ENCODE measurements around the gene MCOLN2.
A peak's percentile ranks its signal among the peaks of the same experiment; 100 is the strongest.
"Not testable (repeated sequence)": the region's sequence is repeated elsewhere in the genome, so short reads cannot be mapped to it uniquely, and the experiment has no call there.

The MCOLN2 gene

DNA sequence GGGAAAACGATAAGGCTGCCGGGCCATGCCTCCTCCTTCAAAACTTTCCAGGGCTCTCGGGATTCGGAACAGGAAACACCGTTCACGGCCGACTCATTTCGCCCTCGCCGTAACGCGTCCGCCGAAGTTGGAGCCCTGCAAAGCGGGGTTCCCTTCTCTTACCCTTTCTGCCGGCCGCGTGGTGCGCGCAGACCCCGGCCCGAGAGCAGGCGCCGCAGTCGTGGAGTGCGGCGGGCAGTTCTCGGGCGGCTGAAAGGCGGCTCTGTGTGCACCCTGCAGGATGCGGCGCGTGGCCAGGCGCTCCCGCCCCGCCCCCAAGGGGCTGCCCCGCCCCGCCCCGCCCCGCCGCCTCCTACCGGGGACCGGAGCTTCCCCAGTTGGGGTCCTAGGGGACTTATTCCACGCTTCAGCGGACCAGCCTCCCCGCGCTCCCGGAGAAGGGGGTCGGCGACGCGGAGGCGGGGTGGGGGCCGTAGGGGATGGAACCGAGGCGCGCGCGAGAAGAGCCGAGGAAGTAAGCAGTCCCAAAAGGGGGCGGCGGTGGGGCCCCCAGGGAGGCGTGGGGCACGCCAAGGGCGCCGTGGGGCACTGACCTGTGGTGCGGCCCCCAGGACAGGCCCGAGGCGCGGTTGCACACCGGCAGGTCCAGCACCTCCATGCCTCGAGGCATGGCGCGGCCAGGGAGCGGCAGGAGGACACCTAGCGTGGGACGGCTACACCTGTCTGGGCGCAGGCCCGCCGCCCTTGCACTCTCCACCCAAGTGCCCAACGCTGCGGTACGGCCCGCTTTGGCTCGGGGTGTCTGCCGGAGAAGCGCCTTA, at the start of gene MCOLN2:
TSS of gene MCOLN2 (minus strand) at position 268 of the 821 bp plus-strand sequence. CDS start at position 27, 241 bp downstream.
- Histone ChIP-seq H3K4me3 (ENCODE audit: low read length) (peak within 1 kb of the TSS; percentile 64), H3K4me1 (ENCODE audit: control insufficient read depth, insufficient read depth, low read length) (peaks cover 4% of the 10 kb centered on the region), H3K27ac (ENCODE audit: low read depth, low read length) (no peak within 1 kb of the TSS), H3K27me3 (ENCODE audit: control insufficient read depth, insufficient read depth, low read length) (peaks cover 3% of the 10 kb centered on the region), H3K9ac (ENCODE audit: low read length) (no peak within 1 kb of the TSS), H3K36me3 (ENCODE audit: control insufficient read depth, insufficient read depth, low read length) (no peaks in the 10 kb centered on the region)

DNA sequence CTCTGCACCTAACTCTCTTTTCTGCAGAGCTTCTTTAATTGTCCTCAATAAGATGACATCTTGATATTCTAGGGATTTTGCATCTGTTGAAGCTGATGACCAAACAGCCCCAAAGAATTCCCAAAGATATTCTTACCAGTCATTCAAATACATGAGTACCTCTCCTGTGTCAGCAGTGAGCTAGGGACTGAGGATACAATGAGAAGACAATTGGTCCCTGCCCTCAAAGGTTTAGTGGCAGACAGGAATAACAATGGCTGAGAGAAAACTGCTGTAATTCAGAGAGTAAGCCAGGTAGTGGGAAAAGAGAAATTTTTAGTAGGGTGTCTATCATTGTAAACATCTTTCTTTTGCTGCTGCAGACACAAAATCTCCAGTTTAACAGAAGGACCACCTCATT, 45.5 kb upstream of the MCOLN2 start:
- Histone ChIP-seq H3K9ac (ENCODE audit: low read length) (no peak overlapping the region), H3K27ac (ENCODE audit: low read depth, low read length) (no peak overlapping the region), H3K36me3 (ENCODE audit: control insufficient read depth, insufficient read depth, low read length) (no peaks in the 10 kb centered on the region), H3K4me1 (ENCODE audit: control insufficient read depth, insufficient read depth, low read length) (no peaks in the 10 kb centered on the region), H3K4me3 (ENCODE audit: low read length) (no peak overlapping the region), H3K27me3 (ENCODE audit: control insufficient read depth, insufficient read depth, low read length) (peaks cover 2% of the 10 kb centered on the region)

DNA sequence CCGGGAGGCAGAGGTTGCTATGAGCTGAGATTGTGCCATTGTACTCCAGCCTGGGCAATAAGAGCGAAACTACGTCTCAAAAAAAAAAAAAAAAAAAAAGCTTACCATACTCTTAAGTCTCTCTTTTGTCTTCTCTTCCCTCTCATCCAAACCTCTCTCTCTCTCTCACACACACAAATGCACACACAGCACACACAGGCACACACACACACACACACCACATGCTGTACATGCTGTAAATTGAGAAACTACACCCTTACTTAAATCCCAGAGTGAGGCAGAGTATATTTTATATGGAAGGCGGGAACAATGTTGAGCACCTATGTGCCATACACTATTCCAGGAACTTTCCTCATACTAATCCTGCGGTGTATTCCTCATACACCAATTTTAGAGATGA, 44.9 kb upstream of the MCOLN2 start:
- no peaks in the 10 kb centered on the region for H3K4me1 ChIP-seq (ENCODE audit: control insufficient read depth, insufficient read depth, low read length)

DNA sequence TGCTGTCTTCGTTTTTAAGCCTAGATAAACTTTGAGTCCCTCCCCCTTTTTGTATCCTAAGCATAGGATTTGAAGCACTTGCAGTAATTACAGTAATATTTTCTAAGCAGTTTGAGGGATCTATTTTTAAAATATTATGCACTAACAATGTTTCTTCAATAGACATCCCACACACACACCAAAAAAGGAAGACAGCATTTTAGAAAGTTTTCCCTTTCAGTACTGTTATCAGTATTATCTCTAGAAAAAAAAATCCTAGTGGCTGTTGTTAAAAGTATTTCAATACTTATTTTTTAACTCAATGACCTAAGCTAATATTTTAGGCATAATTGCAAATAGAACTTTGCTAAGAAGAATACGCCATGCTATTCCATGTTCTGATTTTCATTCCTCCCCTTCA, 36.3 kb upstream of the MCOLN2 start:
- Histone ChIP-seq H3K27me3 (ENCODE audit: control insufficient read depth, insufficient read depth, low read length) (no peaks in the 10 kb centered on the region), H3K4me1 (ENCODE audit: control insufficient read depth, insufficient read depth, low read length) (no peaks in the 10 kb centered on the region), H3K9ac (ENCODE audit: low read length) (no peak overlapping the region), H3K27ac (ENCODE audit: low read depth, low read length) (no peak overlapping the region), H3K36me3 (ENCODE audit: control insufficient read depth, insufficient read depth, low read length) (no peaks in the 10 kb centered on the region), H3K4me3 (ENCODE audit: low read length) (no peak overlapping the region)

More for the DNA sequence above, 44.9 kb upstream of the MCOLN2 start:
- Histone ChIP-seq H3K36me3 (ENCODE audit: control insufficient read depth, insufficient read depth, low read length) (no peaks in the 10 kb centered on the region), H3K9ac (ENCODE audit: low read length) (no peak overlapping the region), H3K27ac (ENCODE audit: low read depth, low read length) (no peak overlapping the region), H3K27me3 (ENCODE audit: control insufficient read depth, insufficient read depth, low read length) (no peaks in the 10 kb centered on the region), H3K4me3 (ENCODE audit: low read length) (no peak overlapping the region)

DNA sequence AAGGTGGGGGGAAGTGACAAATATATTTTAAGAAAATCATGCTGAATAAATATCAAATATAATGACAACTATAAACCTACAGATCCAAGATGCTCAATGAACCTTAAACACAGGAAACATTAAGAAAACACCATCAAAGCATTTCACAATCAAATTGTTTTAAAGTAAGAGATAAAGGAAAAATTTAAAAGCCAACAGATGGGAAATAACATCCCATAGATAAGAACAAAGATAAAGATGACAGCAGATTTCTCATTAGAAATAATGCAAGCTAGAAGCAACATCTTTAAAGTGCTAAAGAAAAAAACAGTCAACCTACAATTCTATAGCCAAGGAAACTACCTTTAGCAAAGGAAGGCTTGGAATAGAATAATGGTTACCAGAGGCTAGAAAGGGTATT, 33.6 kb upstream of the MCOLN2 start:
- H3K36me3 ChIP-seq (ENCODE audit: control insufficient read depth, insufficient read depth, low read length): no peaks in the 10 kb centered on the region
- no peak overlapping the region for H3K27ac ChIP-seq (ENCODE audit: low read depth, low read length)
- no peak overlapping the region for H3K4me3 ChIP-seq (ENCODE audit: low read length)
- H3K27me3 ChIP-seq (ENCODE audit: control insufficient read depth, insufficient read depth, low read length): no peaks in the 10 kb centered on the region
- H3K4me1 ChIP-seq (ENCODE audit: control insufficient read depth, insufficient read depth, low read length): no peaks in the 10 kb centered on the region
- H3K9ac ChIP-seq (ENCODE audit: low read length): no peak overlapping the region

DNA sequence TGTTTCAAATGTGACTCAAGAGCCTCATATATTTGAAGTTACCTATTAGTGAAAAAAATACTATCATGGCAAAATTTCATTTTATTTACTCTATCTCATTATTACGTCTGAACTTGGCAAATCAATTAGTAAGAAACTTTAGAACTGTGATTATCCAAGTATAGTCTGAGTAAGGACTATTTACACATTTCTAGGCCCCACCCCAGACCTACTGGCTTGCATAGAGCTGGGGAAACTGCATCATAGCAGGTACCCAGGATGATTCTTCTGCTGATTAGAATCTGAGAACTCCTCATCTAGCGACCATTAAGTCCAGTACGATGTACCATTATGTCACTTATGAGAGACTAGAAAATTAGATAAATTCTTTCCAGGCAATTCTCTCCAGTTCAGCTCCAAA, 31.2 kb upstream of the MCOLN2 start:
- Histone ChIP-seq H3K27me3 (ENCODE audit: control insufficient read depth, insufficient read depth, low read length) (no peaks in the 10 kb centered on the region), H3K27ac (ENCODE audit: low read depth, low read length) (no peak overlapping the region), H3K4me3 (ENCODE audit: low read length) (no peak overlapping the region), H3K9ac (ENCODE audit: low read length) (no peak overlapping the region), H3K36me3 (ENCODE audit: control insufficient read depth, insufficient read depth, low read length) (no peaks in the 10 kb centered on the region), H3K4me1 (ENCODE audit: control insufficient read depth, insufficient read depth, low read length) (no peaks in the 10 kb centered on the region)

DNA sequence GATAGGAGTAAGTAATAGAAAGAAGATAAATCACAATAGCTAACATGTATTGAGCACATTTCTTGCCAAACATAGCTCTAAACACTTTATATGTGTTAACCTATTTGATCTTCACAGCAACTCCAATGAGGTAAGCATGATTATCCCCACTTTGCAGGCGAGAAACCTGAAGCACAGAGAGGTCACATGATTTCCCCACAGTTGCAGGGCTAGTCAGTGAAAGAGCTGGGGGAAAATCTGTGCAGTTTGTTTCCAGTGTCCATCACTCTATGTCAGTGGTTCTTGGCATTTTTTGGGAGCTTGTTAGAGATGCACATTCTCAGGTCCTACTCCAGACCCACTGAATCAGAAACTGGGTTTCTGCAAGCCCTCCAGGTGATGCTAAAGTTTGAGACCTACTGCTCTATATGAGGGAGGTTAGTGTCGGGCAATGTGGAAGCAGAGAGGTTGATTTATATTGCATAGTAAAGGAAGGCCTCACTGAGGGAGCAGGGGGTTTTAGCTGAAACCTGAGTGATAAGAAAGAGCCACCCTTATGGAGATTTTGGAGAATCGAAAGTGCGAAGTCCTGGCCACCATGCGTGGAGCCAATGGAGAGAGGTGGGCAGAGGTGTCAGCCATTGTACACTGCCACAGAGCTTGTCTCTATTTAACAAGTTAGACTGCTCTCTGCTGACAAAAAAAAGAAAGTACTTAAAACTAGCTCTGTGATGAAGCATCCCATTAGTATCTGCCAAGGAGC, 30.5 kb upstream of the MCOLN2 start:
- no peaks in the 10 kb centered on the region for H3K36me3 ChIP-seq (ENCODE audit: control insufficient read depth, insufficient read depth, low read length)
- H3K9ac ChIP-seq (ENCODE audit: low read length): no peak overlapping the region
- no peaks in the 10 kb centered on the region for H3K4me1 ChIP-seq (ENCODE audit: control insufficient read depth, insufficient read depth, low read length)
- H3K27me3 ChIP-seq (ENCODE audit: control insufficient read depth, insufficient read depth, low read length): no peaks in the 10 kb centered on the region
- no peak overlapping the region for H3K4me3 ChIP-seq (ENCODE audit: low read length)
- H3K27ac ChIP-seq (ENCODE audit: low read depth, low read length): no peak overlapping the region

DNA sequence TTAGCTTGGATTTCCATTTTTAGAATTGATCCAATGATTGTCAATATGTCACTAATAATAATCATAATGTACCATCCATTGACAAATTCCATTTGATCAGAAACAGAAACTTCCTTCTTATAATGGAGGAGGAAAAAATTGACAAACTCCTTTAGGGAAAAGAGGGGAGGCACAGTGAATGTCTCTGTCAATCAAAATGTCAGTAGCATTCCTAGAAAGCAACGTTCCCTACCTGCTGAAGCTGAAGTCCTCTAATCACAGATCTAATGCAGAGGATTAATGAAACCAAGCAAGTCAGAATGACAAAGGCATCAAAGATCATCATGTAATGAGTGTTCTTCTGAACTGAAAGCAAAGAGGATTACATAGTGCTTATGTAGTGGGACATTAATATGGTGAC, 29.0 kb upstream of the MCOLN2 start:
- Histone ChIP-seq H3K36me3 (ENCODE audit: control insufficient read depth, insufficient read depth, low read length) (no peaks in the 10 kb centered on the region), H3K9ac (ENCODE audit: low read length) (no peak overlapping the region), H3K27ac (ENCODE audit: low read depth, low read length) (no peak overlapping the region), H3K4me1 (ENCODE audit: control insufficient read depth, insufficient read depth, low read length) (no peaks in the 10 kb centered on the region), H3K27me3 (ENCODE audit: control insufficient read depth, insufficient read depth, low read length) (no peaks in the 10 kb centered on the region), H3K4me3 (ENCODE audit: low read length) (no peak overlapping the region)

DNA sequence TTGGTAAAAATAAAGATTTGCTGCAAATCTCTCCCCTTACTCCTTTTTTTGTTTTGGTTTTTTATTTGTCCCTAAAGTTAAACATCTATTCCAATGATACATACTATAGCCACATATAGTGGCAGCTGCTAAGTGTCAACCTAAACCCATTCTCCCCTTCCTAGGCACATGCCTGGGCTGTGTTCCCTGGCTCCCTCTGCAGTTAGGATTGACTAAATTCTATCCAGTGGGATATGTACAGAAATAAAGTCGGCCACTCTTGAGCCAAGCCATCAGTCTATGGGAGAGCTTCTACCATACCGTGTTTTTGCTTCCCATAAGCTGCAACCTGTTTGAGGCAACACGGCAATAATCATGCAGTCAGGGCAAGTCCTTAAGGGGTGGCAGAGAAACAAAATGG, 27.8 kb upstream of the MCOLN2 start:
- Histone ChIP-seq H3K27ac (ENCODE audit: low read depth, low read length) (no peak overlapping the region), H3K36me3 (ENCODE audit: control insufficient read depth, insufficient read depth, low read length) (no peaks in the 10 kb centered on the region), H3K4me1 (ENCODE audit: control insufficient read depth, insufficient read depth, low read length) (no peaks in the 10 kb centered on the region), H3K4me3 (ENCODE audit: low read length) (no peak overlapping the region), H3K9ac (ENCODE audit: low read length) (no peak overlapping the region), H3K27me3 (ENCODE audit: control insufficient read depth, insufficient read depth, low read length) (no peaks in the 10 kb centered on the region)

DNA sequence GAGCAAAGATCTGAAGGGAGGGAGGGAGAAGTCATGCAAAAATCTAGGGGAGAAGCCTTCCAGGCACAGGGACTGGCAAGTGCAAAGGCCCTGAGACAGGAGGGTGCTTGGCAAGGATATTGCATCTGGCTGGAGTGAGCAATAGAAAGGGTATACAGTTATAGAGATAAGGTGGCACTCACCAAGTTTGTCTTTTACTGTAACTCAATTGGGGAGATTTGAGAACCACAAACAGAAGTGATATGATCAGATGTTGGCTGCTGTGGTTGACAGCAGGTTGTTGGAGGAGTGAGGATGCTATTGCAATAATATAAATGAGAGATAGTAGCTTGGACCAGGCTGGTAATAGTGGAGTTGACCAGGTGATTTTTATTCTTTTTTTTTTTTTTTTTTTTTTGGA, 25.8 kb upstream of the MCOLN2 start:
- Histone ChIP-seq H3K36me3 (ENCODE audit: control insufficient read depth, insufficient read depth, low read length) (no peaks in the 10 kb centered on the region), H3K4me1 (ENCODE audit: control insufficient read depth, insufficient read depth, low read length) (no peaks in the 10 kb centered on the region), H3K4me3 (ENCODE audit: low read length) (no peak overlapping the region), H3K27me3 (ENCODE audit: control insufficient read depth, insufficient read depth, low read length) (no peaks in the 10 kb centered on the region), H3K27ac (ENCODE audit: low read depth, low read length) (no peak overlapping the region), H3K9ac (ENCODE audit: low read length) (no peak overlapping the region)

DNA sequence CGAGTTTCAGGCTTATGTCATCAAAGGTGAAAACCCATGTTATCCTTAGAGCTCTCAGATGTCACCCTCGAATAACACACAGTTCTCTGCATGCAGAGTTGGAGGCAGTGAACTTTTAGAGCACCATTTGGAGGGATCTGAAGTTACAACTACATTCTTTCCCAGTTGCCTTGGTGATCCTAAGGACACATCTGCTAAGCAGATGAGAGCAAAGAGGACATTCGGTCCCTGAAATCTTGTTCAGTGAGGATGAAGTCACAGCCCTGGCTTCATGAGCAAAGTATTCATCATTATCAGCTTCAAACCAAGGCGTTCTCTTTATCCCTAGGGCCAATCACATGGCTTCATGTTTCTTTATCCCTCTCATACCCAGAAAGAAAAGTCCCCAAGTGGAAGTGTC, 23.1 kb upstream of the MCOLN2 start:
- no peak overlapping the region for H3K4me3 ChIP-seq (ENCODE audit: low read length)
- H3K27me3 ChIP-seq (ENCODE audit: control insufficient read depth, insufficient read depth, low read length): no peaks in the 10 kb centered on the region
- no peaks in the 10 kb centered on the region for H3K36me3 ChIP-seq (ENCODE audit: control insufficient read depth, insufficient read depth, low read length)
- no peaks in the 10 kb centered on the region for H3K4me1 ChIP-seq (ENCODE audit: control insufficient read depth, insufficient read depth, low read length)
- no peak overlapping the region for H3K27ac ChIP-seq (ENCODE audit: low read depth, low read length)
- H3K9ac ChIP-seq (ENCODE audit: low read length): no peak overlapping the region

DNA sequence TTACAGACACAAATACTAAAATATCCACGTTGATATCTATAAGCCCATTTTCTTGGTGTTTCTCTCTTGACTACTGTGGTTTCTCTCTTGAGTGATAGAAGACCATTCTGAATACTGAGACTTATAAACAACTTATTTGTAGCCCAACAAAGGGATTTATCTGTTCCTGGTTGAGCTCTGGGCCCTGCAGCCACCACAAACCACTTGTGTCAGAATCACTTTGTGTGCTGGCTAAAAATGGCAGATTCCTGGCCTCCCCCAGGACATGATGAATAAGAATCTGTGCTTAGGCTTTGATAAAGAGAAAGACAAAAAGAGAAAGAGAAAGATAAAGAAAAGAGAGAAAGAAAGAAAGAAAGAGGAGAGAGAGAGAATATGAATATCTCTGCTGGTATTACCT, 18.9 kb upstream of the MCOLN2 start:
- no peaks in the 10 kb centered on the region for H3K36me3 ChIP-seq (ENCODE audit: control insufficient read depth, insufficient read depth, low read length)
- no peaks in the 10 kb centered on the region for H3K4me1 ChIP-seq (ENCODE audit: control insufficient read depth, insufficient read depth, low read length)
- H3K4me3 ChIP-seq (ENCODE audit: low read length): no peak overlapping the region
- H3K27ac ChIP-seq (ENCODE audit: low read depth, low read length): no peak overlapping the region
- H3K27me3 ChIP-seq (ENCODE audit: control insufficient read depth, insufficient read depth, low read length): no peaks in the 10 kb centered on the region
- no peak overlapping the region for H3K9ac ChIP-seq (ENCODE audit: low read length)

DNA sequence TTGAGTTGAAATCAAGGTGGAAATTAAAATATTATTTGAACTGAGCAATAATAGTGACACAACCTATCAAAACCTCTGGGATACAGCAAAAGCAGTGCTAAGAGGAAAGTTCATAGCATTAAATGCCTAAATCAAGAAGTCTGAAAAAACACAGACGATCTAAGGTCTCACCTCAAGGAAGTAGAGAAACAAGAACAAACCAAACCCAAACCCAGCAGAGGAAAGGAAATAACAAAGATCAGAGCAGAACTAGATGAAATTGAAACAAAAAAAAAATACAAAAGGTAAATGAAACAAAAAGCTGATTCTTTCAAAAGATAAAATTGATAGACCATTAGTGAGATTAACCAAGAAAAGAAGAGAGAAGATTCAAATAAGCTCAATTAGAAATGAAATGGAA, 8.7 kb upstream of the MCOLN2 start:
- not testable (repeated sequence) for H3K4me3 ChIP-seq (ENCODE audit: low read length); H3K27ac ChIP-seq (ENCODE audit: low read depth, low read length); H3K9ac ChIP-seq (ENCODE audit: low read length); H3K36me3 ChIP-seq (ENCODE audit: control insufficient read depth, insufficient read depth, low read length); H3K4me1 ChIP-seq (ENCODE audit: control insufficient read depth, insufficient read depth, low read length); H3K27me3 ChIP-seq (ENCODE audit: control insufficient read depth, insufficient read depth, low read length)

Data from rectal smooth muscle tissue (tissue), 1 donor.